B cell (primary cell): ENCODE results near the gene CD109. TPM values are rescaled to one million over a fixed set of nuclear protein-coding genes. Genes with fewer than 3 reads are reported as not detected.
A peak's percentile ranks its signal among the peaks of the same experiment; 100 is the strongest.

ENCODE experiments used
- ATAC-seq: fragments of 200-7000 bp; cut with Tn5 transposase; one replicate; pipeline ENCODE4 v1.10.0; 2021; ENCODE audit warnings: low read depth, mild to moderate bottlenecking, moderate number of reproducible peaks, moderate library complexity
- CTCF ChIA-PET: fragments of 350-600 bp; sonication (Branson Sonifier 250); formaldehyde crosslinking; loops from one replicate; lab custom pipeline; 2021; ENCODE audit warnings: antibody characterized with exemption, inconsistent platforms; lab: Charles Lee
- POLR2A ChIA-PET: fragments of 350-600 bp; sonication (Branson Sonifier 250); formaldehyde crosslinking; loops from one replicate; lab custom pipeline; 2021; ENCODE audit warnings: antibody characterized with exemption; lab: Charles Lee
- DNase-seq: peaks from one replicate; pipeline ENCODE4 v3.0.0; 2013
- H2AFZ ChIP-seq: 2 replicates; pipeline ENCODE4 v1.6.1; 2012; ENCODE audit warnings: mild to moderate bottlenecking, low read depth, low read length; ENCODE audit not compliant: insufficient read depth, poor library complexity, severe bottlenecking
- H3K27ac ChIP-seq, 2 donors: 1 replicate in 1 of 2; 2 replicates in 1 of 2; pipeline ENCODE4 v1.5.1; 2012 to 2013; ENCODE audit warnings: low read length in 2 of 2, mild to moderate bottlenecking in 2 of 2, moderate library complexity in 1 of 2
- H3K27me3 ChIP-seq, 4 experiments: fragments of 200-600 bp in 1 of 4; sonication (generic) in 1 of 4; replicated peaks in 1 of 4; 1 replicate in 2 of 4; 2 replicates in 2 of 4; pipeline versions ENCODE4 v1.6.1 to v1.7.0; 2013 to 2016; ENCODE audit warnings: low read length in 3 of 4, mild to moderate bottlenecking in 2 of 4, mixed read lengths in 1 of 4, moderate library complexity in 1 of 4; ENCODE audit not compliant: insufficient read depth in 4 of 4, control insufficient read depth in 3 of 4; ENCODE audit errors: control extremely low read depth in 1 of 4
- H3K36me3 ChIP-seq, 2 experiments: replicated peaks in 1 of 2; 1 replicate in 1 of 2; 2 replicates in 1 of 2; pipeline versions ENCODE4 v1.6.1 to v1.7.1; 2013; ENCODE audit warnings: low read length in 1 of 2; ENCODE audit not compliant: insufficient read depth in 2 of 2, control insufficient read depth in 1 of 2; ENCODE audit errors: control extremely low read depth in 1 of 2, extremely low read depth in 1 of 2
- H3K4me1 ChIP-seq, 2 donors: fragments of 200-600 bp in 1 of 2; sonication (generic) in 1 of 2; 1 replicate in 1 of 2; 2 replicates in 1 of 2; pipeline versions ENCODE4 v1.5.1 to v1.6.1; 2013 to 2017; ENCODE audit warnings: low read length in 2 of 2; ENCODE audit not compliant: control insufficient read depth in 2 of 2, insufficient read depth in 2 of 2
- H3K4me2 ChIP-seq: replicated peaks from 2 replicates; pipeline ENCODE3; 2012; ENCODE audit warnings: mild to moderate bottlenecking, low read depth, low read length; ENCODE audit not compliant: poor library complexity, severe bottlenecking
- H3K4me3 ChIP-seq, 5 experiments: fragments of 200-600 bp in 1 of 5; sonication (generic) in 1 of 5; 1 replicate in 3 of 5; 2 replicates in 2 of 5; pipeline versions ENCODE4 v1.5.1 to v1.7.0; 2011 to 2016; ENCODE audit warnings: low read length in 4 of 5, mild to moderate bottlenecking in 4 of 5, low read depth in 2 of 5, control low read depth in 1 of 5, moderate library complexity in 1 of 5; ENCODE audit not compliant: insufficient read depth in 1 of 5; ENCODE audit errors: control extremely low read depth in 1 of 5, extremely low read depth in 1 of 5
- H3K79me2 ChIP-seq: fragments of 200-600 bp; sonication (generic); one replicate; pipeline ENCODE4 v1.6.0; 2016; ENCODE audit warnings: low read length; ENCODE audit not compliant: control insufficient read depth, insufficient read depth
- H3K9ac ChIP-seq: fragments of 200-600 bp; sonication (generic); 2 replicates; pipeline ENCODE4 v1.6.1; 2017; ENCODE audit warnings: mild to moderate bottlenecking, low read length, moderate library complexity
- H3K9me3 ChIP-seq, 3 donors: one replicate each; pipeline versions ENCODE4 v1.6.1 to v1.7.1; 2013; ENCODE audit warnings: low read length in 2 of 3; ENCODE audit not compliant: control insufficient read depth in 2 of 3, insufficient read depth in 1 of 3; ENCODE audit errors: control extremely low read depth in 1 of 3
- H4K20me1 ChIP-seq: 2 replicates; pipeline ENCODE4 v1.6.0; 2012; ENCODE audit warnings: mild to moderate bottlenecking, low read length; ENCODE audit not compliant: insufficient read depth, control insufficient read depth, poor library complexity, severe bottlenecking
- H3K27ac Mint-ChIP-seq: one replicate; pipeline ENCODE4 v1.8.0; 2021; ENCODE audit warnings: mixed read lengths
- H3K27me3 Mint-ChIP-seq: one replicate; pipeline ENCODE4 v1.8.0; 2021; ENCODE audit warnings: mixed read lengths
- H3K4me1 Mint-ChIP-seq: one replicate; pipeline ENCODE4 v1.8.0; 2021; ENCODE audit warnings: mixed read lengths
- H3K4me3 Mint-ChIP-seq: one replicate; pipeline ENCODE4 v1.8.0; 2021; ENCODE audit warnings: mixed read lengths
- H3K9me3 Mint-ChIP-seq: one replicate; pipeline ENCODE4 v1.8.0; 2022; ENCODE audit warnings: mixed read lengths; ENCODE audit not compliant: insufficient read depth
- CTCF ChIP-seq: fragments of 200-600 bp; IDR thresholded peaks from one replicate; pipeline ENCODE4 v1.8.0; 2022; ENCODE audit warnings: antibody characterized with exemption, mild to moderate bottlenecking
- EZH2 ChIP-seq: IDR thresholded peaks from 2 replicates; pipeline ENCODE4 v1.6.1; 2012; ENCODE audit warnings: borderline replicate concordance, low read depth, mild to moderate bottlenecking, moderate library complexity, low read length; ENCODE audit not compliant: insufficient read depth, poor library complexity, severe bottlenecking
- WGBS: methylation state at CpG from one replicate; pipeline ENCODE4 v1.1.5; 2013; ENCODE audit warnings: missing lambda C conversion rate; ENCODE audit not compliant: insufficient coverage; 5-methylcytosine and 5-hydroxymethylcytosine counted together
- intact Hi-C: fragments of 100-400 bp; cut with micrococcal nuclease; formaldehyde crosslinking; loops from one replicate; pipeline ENCODE4 v1.10.0; 2022
- polyA plus RNA-seq: library from polyadenylated mRNA; depleted of rRNA; stranded (reverse); fragments of >200 nt; gene quantifications from 2 replicates; pipeline ENCODE4 v1.2.3, GENCODE V29; 2012
- total RNA-seq, 2 donors: library from RNA; stranded (reverse); fragments of 120-200 nt in 1 of 2; gene quantifications; 1 replicate in 1 of 2; 2 replicates in 1 of 2; pipeline versions ENCODE4 v1.2.3 to v1.2.4, GENCODE V29; 2013 to 2022

CD109 gene
- total and polyA plus RNA-seq, 2 donors (not counting 1 experiment from before 2014, with no cell fraction given) = 0.15 TPM; not detected in 1

- peak; percentile 74 for TF ChIP-seq CTCF
- TF ChIP-seq EZH2 = no peak
- no peak overlapping the region for H3K4me3 Mint-ChIP-seq
- H3K27me3 Mint-ChIP-seq = peaks cover 6% of the 10 kb centered on the region
- no peaks in the 10 kb centered on the region for H3K4me1 ChIP-seq
- no peak overlapping the region for H3K4me2 ChIP-seq
- DNase-seq (peak; percentile 46), ATAC-seq (no peak)
- intact Hi-C loops = loop anchor here (1.0 kb wide), 1 partner anchor 1354 kb away; no protein-coding TSS in a partner anchor
- H3K9ac ChIP-seq = no peak overlapping the region
- H3K9me3 ChIP-seq = no peaks in the 10 kb centered on the region
- no peaks in the 10 kb centered on the region for H3K27me3 ChIP-seq
- H3K27ac ChIP-seq = no peak overlapping the region
- CTCF ChIA-PET = interaction anchor here (1.2 to 3.3 kb wide), 3 partner anchors 10 to 1355 kb away, joined by 3 to 35 read pairs (median 4); no protein-coding TSS in a partner anchor
- no peaks in the 10 kb centered on the region for H4K20me1 ChIP-seq
- H3K79me2 ChIP-seq = no peaks in the 10 kb centered on the region
- whole genome bisulfite sequencing = no CpG with 5 or more reads among the region's 5 CpGs
- POLR2A ChIA-PET = no interaction called here
- no peak overlapping the region for H3K4me3 ChIP-seq
- H3K36me3 ChIP-seq = no peaks in the 10 kb centered on the region
- no peak overlapping the region for H2AFZ ChIP-seq
- no peaks in the 10 kb centered on the region for H3K4me1 Mint-ChIP-seq
- H3K27ac Mint-ChIP-seq = no peak overlapping the region
- H3K9me3 Mint-ChIP-seq = peaks cover 5% of the 10 kb centered on the region
These were observed 159.2 kb downstream of the CD109 start for GRCh38 chr6:73854998-73855718.

GRCh38 chr6:73857341-73857890 lies 161.4 kb downstream of the CD109 start:
- H3K27ac ChIP-seq = no peak overlapping the region

More at GRCh38 chr6:73857341-73857890, 161.4 kb downstream of the CD109 start:
- peaks cover 2% of the 10 kb centered on the region for H3K9me3 Mint-ChIP-seq
- no peak overlapping the region for H3K27ac Mint-ChIP-seq
- H3K27me3 Mint-ChIP-seq = peaks cover 10% of the 10 kb centered on the region
- no peaks in the 10 kb centered on the region for H3K4me1 Mint-ChIP-seq
- H3K9ac ChIP-seq = no peak overlapping the region
- no peak overlapping the region for H3K4me2 ChIP-seq
- no peaks in the 10 kb centered on the region for H3K4me1 ChIP-seq
- H3K79me2 ChIP-seq = no peaks in the 10 kb centered on the region
- H3K27me3 ChIP-seq = no peaks in the 10 kb centered on the region
- no peaks in the 10 kb centered on the region for H3K36me3 ChIP-seq
- H4K20me1 ChIP-seq = no peaks in the 10 kb centered on the region
- DNase-seq (no peak), ATAC-seq (no peak)
- ChIA-PET POLR2A (no interaction called here), CTCF (interaction anchor here (1.5 kb wide), 1 partner anchor 1352 kb away, joined by 7 read pairs; no protein-coding TSS in a partner anchor)
- TF ChIP-seq CTCF (no peak), EZH2 (no peak)
- intact Hi-C loops = no loop called here
- H3K4me3 ChIP-seq = no peak overlapping the region
- no peak overlapping the region for H2AFZ ChIP-seq
- WGBS = 100% methylated on average over 1 of the region's 3 CpGs
- H3K4me3 Mint-ChIP-seq = no peak overlapping the region
- no peaks in the 10 kb centered on the region for H3K9me3 ChIP-seq
